B cell (primary cell): Measurements from ENCODE around the gene RUFY2. TPM values are rescaled to one million over a fixed set of nuclear protein-coding genes. Genes with fewer than 3 reads are reported as not detected.

Experiments used
- ATAC-seq: fragments of 200-7000 bp; cut with Tn5 transposase; one replicate; pipeline ENCODE4 v1.10.0; 2021; ENCODE audit warnings: low read depth, mild to moderate bottlenecking, moderate number of reproducible peaks, moderate library complexity
- CTCF ChIA-PET: fragments of 350-600 bp; sonication (Branson Sonifier 250); formaldehyde crosslinking; loops from one replicate; lab custom pipeline; 2021; ENCODE audit warnings: antibody characterized with exemption, inconsistent platforms; lab: Charles Lee
- POLR2A ChIA-PET: fragments of 350-600 bp; sonication (Branson Sonifier 250); formaldehyde crosslinking; loops from one replicate; lab custom pipeline; 2021; ENCODE audit warnings: antibody characterized with exemption; lab: Charles Lee
- DNase-seq: peaks from one replicate; pipeline ENCODE4 v3.0.0; 2013
- H2AFZ ChIP-seq: 2 replicates; pipeline ENCODE4 v1.6.1; 2012; ENCODE audit warnings: mild to moderate bottlenecking, low read depth, low read length; ENCODE audit not compliant: insufficient read depth, poor library complexity, severe bottlenecking
- H3K27ac ChIP-seq, 2 donors: 1 replicate in 1 of 2; 2 replicates in 1 of 2; pipeline ENCODE4 v1.5.1; 2012 to 2013; ENCODE audit warnings: low read length in 2 of 2, mild to moderate bottlenecking in 2 of 2, moderate library complexity in 1 of 2
- H3K27me3 ChIP-seq, 4 experiments: fragments of 200-600 bp in 1 of 4; sonication (generic) in 1 of 4; replicated peaks in 1 of 4; 1 replicate in 2 of 4; 2 replicates in 2 of 4; pipeline versions ENCODE4 v1.6.1 to v1.7.0; 2013 to 2016; ENCODE audit warnings: low read length in 3 of 4, mild to moderate bottlenecking in 2 of 4, mixed read lengths in 1 of 4, moderate library complexity in 1 of 4; ENCODE audit not compliant: insufficient read depth in 4 of 4, control insufficient read depth in 3 of 4; ENCODE audit errors: control extremely low read depth in 1 of 4
- H3K36me3 ChIP-seq, 2 experiments: replicated peaks in 1 of 2; 1 replicate in 1 of 2; 2 replicates in 1 of 2; pipeline versions ENCODE4 v1.6.1 to v1.7.1; 2013; ENCODE audit warnings: low read length in 1 of 2; ENCODE audit not compliant: insufficient read depth in 2 of 2, control insufficient read depth in 1 of 2; ENCODE audit errors: control extremely low read depth in 1 of 2, extremely low read depth in 1 of 2
- H3K4me1 ChIP-seq, 2 donors: fragments of 200-600 bp in 1 of 2; sonication (generic) in 1 of 2; 1 replicate in 1 of 2; 2 replicates in 1 of 2; pipeline versions ENCODE4 v1.5.1 to v1.6.1; 2013 to 2017; ENCODE audit warnings: low read length in 2 of 2; ENCODE audit not compliant: control insufficient read depth in 2 of 2, insufficient read depth in 2 of 2
- H3K4me2 ChIP-seq: replicated peaks from 2 replicates; pipeline ENCODE3; 2012; ENCODE audit warnings: mild to moderate bottlenecking, low read depth, low read length; ENCODE audit not compliant: poor library complexity, severe bottlenecking
- H3K4me3 ChIP-seq, 5 experiments: fragments of 200-600 bp in 1 of 5; sonication (generic) in 1 of 5; 1 replicate in 3 of 5; 2 replicates in 2 of 5; pipeline versions ENCODE4 v1.5.1 to v1.7.0; 2011 to 2016; ENCODE audit warnings: low read length in 4 of 5, mild to moderate bottlenecking in 4 of 5, low read depth in 2 of 5, control low read depth in 1 of 5, moderate library complexity in 1 of 5; ENCODE audit not compliant: insufficient read depth in 1 of 5; ENCODE audit errors: control extremely low read depth in 1 of 5, extremely low read depth in 1 of 5
- H3K79me2 ChIP-seq: fragments of 200-600 bp; sonication (generic); one replicate; pipeline ENCODE4 v1.6.0; 2016; ENCODE audit warnings: low read length; ENCODE audit not compliant: control insufficient read depth, insufficient read depth
- H3K9ac ChIP-seq: fragments of 200-600 bp; sonication (generic); 2 replicates; pipeline ENCODE4 v1.6.1; 2017; ENCODE audit warnings: mild to moderate bottlenecking, low read length, moderate library complexity
- H3K9me3 ChIP-seq, 3 donors: one replicate each; pipeline versions ENCODE4 v1.6.1 to v1.7.1; 2013; ENCODE audit warnings: low read length in 2 of 3; ENCODE audit not compliant: control insufficient read depth in 2 of 3, insufficient read depth in 1 of 3; ENCODE audit errors: control extremely low read depth in 1 of 3
- H4K20me1 ChIP-seq: 2 replicates; pipeline ENCODE4 v1.6.0; 2012; ENCODE audit warnings: mild to moderate bottlenecking, low read length; ENCODE audit not compliant: insufficient read depth, control insufficient read depth, poor library complexity, severe bottlenecking
- H3K27ac Mint-ChIP-seq: one replicate; pipeline ENCODE4 v1.8.0; 2021; ENCODE audit warnings: mixed read lengths
- H3K27me3 Mint-ChIP-seq: one replicate; pipeline ENCODE4 v1.8.0; 2021; ENCODE audit warnings: mixed read lengths
- H3K4me1 Mint-ChIP-seq: one replicate; pipeline ENCODE4 v1.8.0; 2021; ENCODE audit warnings: mixed read lengths
- H3K4me3 Mint-ChIP-seq: one replicate; pipeline ENCODE4 v1.8.0; 2021; ENCODE audit warnings: mixed read lengths
- H3K9me3 Mint-ChIP-seq: one replicate; pipeline ENCODE4 v1.8.0; 2022; ENCODE audit warnings: mixed read lengths; ENCODE audit not compliant: insufficient read depth
- EZH2 ChIP-seq: IDR thresholded peaks from 2 replicates; pipeline ENCODE4 v1.6.1; 2012; ENCODE audit warnings: borderline replicate concordance, low read depth, mild to moderate bottlenecking, moderate library complexity, low read length; ENCODE audit not compliant: insufficient read depth, poor library complexity, severe bottlenecking
- WGBS: methylation state at CpG from one replicate; pipeline ENCODE4 v1.1.5; 2013; ENCODE audit warnings: missing lambda C conversion rate; ENCODE audit not compliant: insufficient coverage; 5-methylcytosine and 5-hydroxymethylcytosine counted together
- intact Hi-C: fragments of 100-400 bp; cut with micrococcal nuclease; formaldehyde crosslinking; loops from one replicate; pipeline ENCODE4 v1.10.0; 2022
- polyA plus RNA-seq: library from polyadenylated mRNA; depleted of rRNA; stranded (reverse); fragments of >200 nt; gene quantifications from 2 replicates; pipeline ENCODE4 v1.2.3, GENCODE V29; 2012
- total RNA-seq, 2 donors: library from RNA; stranded (reverse); fragments of 120-200 nt in 1 of 2; gene quantifications; 1 replicate in 1 of 2; 2 replicates in 1 of 2; pipeline versions ENCODE4 v1.2.3 to v1.2.4, GENCODE V29; 2013 to 2022
- TF ChIP-seq, protein P1 (sequence below): fragments of 200-600 bp; IDR thresholded peaks from one replicate; pipeline ENCODE4 v1.8.0; 2022; ENCODE audit warnings: antibody characterized with exemption, mild to moderate bottlenecking

Gene RUFY2
- total and polyA plus RNA-seq, 2 donors (not counting 1 experiment from before 2014, with no cell fraction given) = 5.8 to 38.7 TPM

DNA sequence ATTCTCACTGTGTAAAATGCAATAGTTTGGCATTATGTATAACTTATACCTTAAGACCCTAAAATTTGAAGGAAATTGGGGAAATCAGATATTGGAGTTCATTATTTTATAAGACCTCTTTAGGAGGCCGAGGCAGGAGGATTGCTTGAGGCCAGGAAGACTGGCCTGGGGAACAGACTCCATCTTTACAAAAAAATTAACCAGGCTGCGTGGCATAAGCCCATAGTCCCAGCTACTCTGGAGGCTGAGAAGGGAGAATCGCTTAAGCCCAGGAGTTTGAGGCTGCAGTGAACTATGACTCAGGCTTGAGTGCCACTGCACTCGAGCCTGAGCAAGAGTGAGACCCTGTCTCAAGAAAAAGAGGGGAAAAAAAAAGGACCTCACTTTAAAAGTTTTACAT lies 60.3 kb downstream of the RUFY2 start:
- no peaks in the 10 kb centered on the region for H3K4me1 ChIP-seq
- 71% methylated on average over 2 of the region's 4 CpGs for WGBS
- no peak for TF ChIP-seq EZH2
- TF ChIP-seq, protein P1, sequence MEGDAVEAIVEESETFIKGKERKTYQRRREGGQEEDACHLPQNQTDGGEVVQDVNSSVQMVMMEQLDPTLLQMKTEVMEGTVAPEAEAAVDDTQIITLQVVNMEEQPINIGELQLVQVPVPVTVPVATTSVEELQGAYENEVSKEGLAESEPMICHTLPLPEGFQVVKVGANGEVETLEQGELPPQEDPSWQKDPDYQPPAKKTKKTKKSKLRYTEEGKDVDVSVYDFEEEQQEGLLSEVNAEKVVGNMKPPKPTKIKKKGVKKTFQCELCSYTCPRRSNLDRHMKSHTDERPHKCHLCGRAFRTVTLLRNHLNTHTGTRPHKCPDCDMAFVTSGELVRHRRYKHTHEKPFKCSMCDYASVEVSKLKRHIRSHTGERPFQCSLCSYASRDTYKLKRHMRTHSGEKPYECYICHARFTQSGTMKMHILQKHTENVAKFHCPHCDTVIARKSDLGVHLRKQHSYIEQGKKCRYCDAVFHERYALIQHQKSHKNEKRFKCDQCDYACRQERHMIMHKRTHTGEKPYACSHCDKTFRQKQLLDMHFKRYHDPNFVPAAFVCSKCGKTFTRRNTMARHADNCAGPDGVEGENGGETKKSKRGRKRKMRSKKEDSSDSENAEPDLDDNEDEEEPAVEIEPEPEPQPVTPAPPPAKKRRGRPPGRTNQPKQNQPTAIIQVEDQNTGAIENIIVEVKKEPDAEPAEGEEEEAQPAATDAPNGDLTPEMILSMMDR = no peak
- H3K4me3 ChIP-seq = no peak overlapping the region
- no peak overlapping the region for H3K4me2 ChIP-seq
- Mint-ChIP-seq H3K4me1 (no peaks in the 10 kb centered on the region), H3K27ac (no peak overlapping the region), H3K9me3 (no peaks in the 10 kb centered on the region), H3K27me3 (no peaks in the 10 kb centered on the region), H3K4me3 (no peak overlapping the region)
- H4K20me1 ChIP-seq = no peaks in the 10 kb centered on the region
- intact Hi-C loops = no loop called here
- H3K27ac ChIP-seq = no peak overlapping the region
- H3K36me3 ChIP-seq = peaks cover 5 to 30% of the 10 kb centered on the region in 2 experiments
- no peak overlapping the region for H3K9ac ChIP-seq
- H3K9me3 ChIP-seq = no peaks in the 10 kb centered on the region
- ChIA-PET POLR2A (interaction anchor here (0.6 kb wide), 1 partner anchor 185 kb away, joined by 3 read pairs; no protein-coding TSS in a partner anchor), CTCF (interaction anchor here (0.6 to 1.0 kb wide), 5 partner anchors 17 to 788 kb away, joined by 3 to 5 read pairs (median 3); no protein-coding TSS in a partner anchor)
- DNase-seq = no peak
- ATAC-seq = no peak
- H2AFZ ChIP-seq = no peak overlapping the region
- H3K79me2 ChIP-seq = no peaks in the 10 kb centered on the region
- H3K27me3 ChIP-seq = no peaks in the 10 kb centered on the region

DNA sequence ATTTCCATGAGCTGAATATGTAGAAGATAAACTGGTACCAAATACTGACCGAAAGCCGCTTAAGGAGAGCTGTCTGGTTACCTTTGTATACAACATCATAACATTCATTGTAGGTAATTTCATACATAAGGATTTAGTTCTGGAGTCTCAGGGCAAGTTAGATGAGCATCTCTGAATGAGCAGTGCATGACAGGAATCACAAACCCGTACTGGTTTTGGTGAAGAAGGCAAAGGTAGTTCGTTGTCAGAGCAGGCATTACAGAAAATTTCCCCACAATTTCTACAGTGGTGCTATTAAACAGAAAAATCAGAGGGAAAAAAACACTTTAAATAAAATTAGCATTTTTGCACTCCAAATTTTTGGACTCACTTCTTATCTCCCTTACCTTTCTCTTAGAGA lies 61.5 kb downstream of the RUFY2 start:
- no peak for DNase-seq
- no peak overlapping the region for H2AFZ ChIP-seq
- no CpG with 5 or more reads among the region's 4 CpGs for WGBS
- Mint-ChIP-seq H3K27ac (no peak overlapping the region), H3K9me3 (no peaks in the 10 kb centered on the region), H3K4me1 (no peaks in the 10 kb centered on the region), H3K4me3 (no peak overlapping the region), H3K27me3 (no peaks in the 10 kb centered on the region)
- no peaks in the 10 kb centered on the region for H3K9me3 ChIP-seq
- H3K27me3 ChIP-seq = no peaks in the 10 kb centered on the region
- no peak overlapping the region for H3K4me2 ChIP-seq
- no peaks in the 10 kb centered on the region for H3K4me1 ChIP-seq
- no peak overlapping the region for H3K9ac ChIP-seq
- H3K79me2 ChIP-seq = no peaks in the 10 kb centered on the region
- ATAC-seq = no peak
- H3K36me3 ChIP-seq = peaks cover 14 to 40% of the 10 kb centered on the region in 2 experiments
- CTCF ChIA-PET = no interaction called here
- H3K4me3 ChIP-seq = no peak overlapping the region
- no peak overlapping the region for H3K27ac ChIP-seq
- POLR2A ChIA-PET = no interaction called here
- H4K20me1 ChIP-seq = peaks cover 8% of the 10 kb centered on the region
- no peak for TF ChIP-seq EZH2
- TF ChIP-seq, protein P1 = no peak
- intact Hi-C loops = no loop called here
